Loucy (cell line): ENCODE data around the gene GIPC3.

Experiments used
- CTCF ChIP-seq: fragments of 200-600 bp; sonication (generic); conservative IDR thresholded peaks from 2 replicates; pipeline ENCODE4 v1.5.1; 2014; ENCODE audit warnings: mild to moderate bottlenecking, antibody characterized with exemption, low read length
- EZH2phosphoT487 ChIP-seq: fragments of 200-600 bp; IDR thresholded peaks from 2 replicates; pipeline ENCODE4 v1.6.1; 2018; ENCODE audit warnings: antibody characterized with exemption, mild to moderate bottlenecking, moderate library complexity, borderline replicate concordance

GRCh38 chr19:3618811-3619630 is 33.7 kb downstream of the GIPC3 start:
- TF ChIP-seq CTCF, result 0 out of 2 replicates have a peak, but pooled peaks have one; percentile 20
- TF ChIP-seq EZH2phosphoT487, result no peak
